Amniotic stem cell (primary cell): ENCODE results near the gene DRD1.
"Not testable (repeated sequence)": the region's sequence is repeated elsewhere in the genome, so short reads cannot be mapped to it uniquely, and the experiment has no call there.

ENCODE experiments used
- DNase-seq: peaks from one replicate; lab custom pipeline; 2025; lab: John Stamatoyannopoulos, UW

DRD1 gene

DNA sequence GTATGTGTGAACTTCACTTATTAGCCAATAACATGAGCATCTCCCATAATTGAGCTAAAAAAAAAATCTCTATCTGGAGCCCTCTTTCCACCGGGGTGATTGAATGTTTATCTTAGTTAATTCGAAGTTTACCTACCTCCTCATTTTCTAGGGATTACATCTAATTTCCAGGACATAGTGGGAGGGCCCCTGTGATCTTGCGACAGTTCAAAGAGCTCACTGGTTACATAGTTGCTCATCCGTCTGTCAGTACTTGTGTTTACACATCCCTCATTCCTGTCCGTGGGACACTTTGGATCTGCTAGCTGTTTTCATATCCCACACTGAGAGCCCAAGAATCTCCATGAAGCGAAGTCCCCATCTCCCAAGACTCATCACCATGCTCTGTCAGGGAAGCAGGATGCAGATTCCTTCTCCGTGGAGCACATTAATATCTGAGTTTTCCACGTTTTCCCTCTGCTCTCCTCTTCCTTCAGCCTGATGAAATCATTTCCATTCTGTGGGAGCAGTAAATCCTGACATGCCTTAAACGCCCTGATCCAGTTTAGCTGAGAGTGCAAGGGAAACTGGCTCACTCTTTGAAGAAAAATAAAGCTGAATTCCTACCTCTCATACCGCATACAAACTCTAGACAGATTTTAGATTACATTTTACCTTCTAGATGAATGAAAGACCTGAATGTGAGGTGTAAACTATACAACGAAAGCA lies 24.2 kb upstream of the DRD1 start:
- DNase-seq: no peak

DNA sequence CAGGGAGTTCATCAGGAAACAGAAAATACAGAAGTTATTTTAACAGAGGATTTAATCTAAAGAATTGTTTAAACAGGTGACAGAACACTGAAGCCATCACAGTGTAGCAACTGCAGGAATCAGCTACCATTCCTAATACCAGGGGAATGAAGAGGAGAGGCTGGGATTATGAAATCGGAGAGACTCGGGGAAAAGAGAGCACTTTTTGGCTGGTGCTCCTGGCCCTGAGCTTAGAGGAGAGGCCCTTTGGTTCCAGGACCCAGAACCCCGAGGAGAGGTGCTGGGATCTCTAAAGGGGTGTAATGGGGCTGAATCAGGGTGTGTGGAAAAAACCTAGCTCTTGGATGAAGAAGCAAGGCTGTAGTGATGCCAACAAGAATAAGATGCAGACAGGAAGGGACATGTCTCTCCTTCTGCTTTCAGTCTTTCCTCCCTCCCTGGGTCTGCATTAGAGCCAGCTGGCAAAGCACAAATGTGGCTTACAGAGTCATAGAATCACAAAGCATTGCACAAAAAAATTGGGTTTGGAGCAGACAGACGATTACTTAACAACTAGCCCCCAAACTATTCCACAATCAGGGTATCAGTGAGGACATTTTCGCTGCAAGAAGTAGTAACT lies 22.8 kb upstream of the DRD1 start:
- DNase-seq: no peak

DNA sequence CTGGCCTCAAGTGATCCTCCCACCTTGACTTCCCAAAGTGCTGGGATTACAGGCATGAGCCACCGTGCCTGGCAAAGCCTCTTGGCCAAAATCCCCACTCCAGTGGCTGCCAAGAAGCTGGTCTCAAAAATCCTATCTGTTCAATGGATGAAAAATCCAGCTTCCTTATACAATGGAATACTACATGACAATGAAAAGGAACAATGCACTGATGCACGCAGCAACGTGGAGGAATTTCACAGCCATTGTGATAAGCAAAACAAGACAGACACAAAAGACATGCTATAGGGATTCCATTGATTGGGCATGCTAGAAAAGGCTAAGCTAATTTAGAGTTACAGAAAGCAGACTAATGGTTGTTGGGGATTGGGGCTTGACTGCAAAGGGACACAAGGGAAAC lies 21.3 kb upstream of the DRD1 start:
- DNase-seq: no peak

DNA sequence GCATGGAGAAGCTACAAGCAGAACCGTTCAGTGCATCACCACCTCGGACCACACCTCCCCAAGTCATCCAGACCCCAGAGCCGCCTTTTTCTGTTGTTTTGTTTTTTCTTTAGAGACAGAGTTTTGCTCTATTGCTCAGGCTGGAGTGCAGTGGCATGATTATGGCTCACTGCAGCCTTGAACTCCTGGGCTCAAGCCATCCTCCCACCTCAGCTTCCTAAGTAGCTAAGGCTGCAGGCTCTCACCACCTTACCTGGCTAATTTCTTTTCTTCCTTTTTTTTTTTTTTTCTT lies 20.9 kb upstream of the DRD1 start:
- DNase-seq: no peak

DNA sequence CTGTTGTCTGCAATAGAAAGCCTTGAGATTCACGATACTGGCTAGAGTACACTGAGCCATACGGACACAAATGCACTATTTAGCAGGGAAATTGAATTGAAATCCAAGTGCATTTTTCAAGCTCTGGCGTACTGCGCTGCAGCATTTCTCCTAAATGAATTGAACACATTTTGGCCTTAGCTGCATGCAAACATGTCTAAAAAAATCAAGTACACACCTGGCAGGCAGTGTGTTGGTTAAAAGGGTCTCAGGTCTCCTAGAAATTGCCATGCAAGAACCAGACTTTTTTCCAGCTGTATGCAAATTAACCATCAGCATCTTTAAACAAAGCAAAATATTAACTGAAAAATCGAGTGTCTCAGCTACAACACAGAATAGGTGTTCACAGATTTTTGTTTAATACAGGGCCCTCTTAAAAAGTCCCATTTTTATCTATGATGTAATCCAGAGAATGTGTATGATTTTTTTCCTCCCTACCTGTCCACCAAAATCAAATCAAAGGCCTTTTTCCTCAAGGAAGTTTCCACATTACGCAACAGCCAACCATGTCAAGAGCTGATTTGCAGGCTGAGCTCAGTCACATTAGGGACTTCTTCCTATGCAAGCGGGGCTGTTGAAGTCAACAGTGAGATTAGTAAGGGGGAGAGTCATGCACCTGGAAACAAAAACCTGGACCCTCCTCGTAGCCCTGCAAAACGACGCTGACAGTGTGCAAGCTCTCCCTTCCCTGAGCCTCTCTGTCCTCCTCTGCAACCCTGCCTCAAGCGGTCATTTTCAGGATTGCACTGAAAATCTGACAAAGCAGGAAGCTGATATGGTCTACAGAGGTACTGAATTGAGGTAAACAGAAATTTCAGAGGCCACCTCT lies 20.3 kb upstream of the DRD1 start:
- DNase-seq: no peak

DNA sequence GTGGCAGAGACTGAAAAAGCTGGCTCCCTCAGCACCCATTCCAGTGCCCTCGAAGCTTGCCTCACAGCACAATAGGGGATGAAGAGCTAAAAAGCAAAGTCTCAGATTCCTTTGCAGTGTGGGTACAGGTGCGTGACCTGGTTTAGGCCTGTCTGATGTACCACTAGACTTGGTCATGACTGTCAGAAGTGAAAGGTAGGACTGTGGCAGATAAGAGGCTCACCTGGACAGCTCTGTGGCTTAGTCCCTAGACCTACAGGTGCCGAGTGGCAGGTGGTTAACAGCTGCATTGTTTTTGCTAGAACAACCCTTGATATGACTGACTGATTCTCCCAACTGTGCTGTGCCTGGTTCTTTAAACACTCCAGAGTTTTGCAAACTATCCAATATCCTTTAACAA lies 19.7 kb upstream of the DRD1 start:
- DNase-seq: no peak

DNA sequence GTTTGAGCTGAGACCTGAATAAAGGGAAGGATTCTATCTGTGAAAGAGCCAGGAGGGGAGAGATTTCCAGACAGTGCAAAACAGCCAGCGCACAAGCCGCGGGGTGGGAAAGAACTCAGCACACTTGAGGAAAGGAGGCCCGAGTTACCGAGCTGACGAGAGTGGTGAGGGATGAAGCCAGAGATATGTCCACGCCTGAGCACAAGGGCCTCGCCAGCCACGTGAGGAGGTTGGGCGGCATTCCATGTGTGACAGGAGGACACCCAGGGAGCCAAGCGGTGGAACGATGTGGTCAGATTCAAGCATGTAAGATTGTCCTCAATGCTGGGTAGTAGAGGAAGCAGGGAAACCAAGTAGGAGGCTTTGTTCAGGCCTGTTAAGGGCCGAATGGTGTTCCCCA lies 17.4 kb upstream of the DRD1 start:
- no peak for DNase-seq

DNA sequence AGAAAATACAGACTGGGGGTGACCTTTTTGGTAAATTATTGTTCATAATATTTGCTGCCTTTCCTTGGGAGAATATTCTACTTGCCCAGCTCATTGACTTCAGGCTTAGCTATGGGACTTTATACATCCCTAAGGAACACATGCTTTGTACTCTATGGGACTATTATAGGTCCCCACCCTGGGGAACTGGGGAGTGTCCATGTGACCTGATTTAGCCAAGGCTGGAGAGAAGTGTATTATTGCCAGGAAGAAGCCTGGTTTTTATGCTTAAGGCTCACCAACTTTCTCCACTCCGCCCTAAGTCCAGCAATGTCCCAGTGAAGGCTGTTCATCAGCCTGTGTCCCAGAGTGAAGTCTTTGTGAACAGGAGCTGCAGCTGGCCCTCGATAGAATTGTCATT lies 16.6 kb upstream of the DRD1 start:
- DNase-seq: no peak

DNA sequence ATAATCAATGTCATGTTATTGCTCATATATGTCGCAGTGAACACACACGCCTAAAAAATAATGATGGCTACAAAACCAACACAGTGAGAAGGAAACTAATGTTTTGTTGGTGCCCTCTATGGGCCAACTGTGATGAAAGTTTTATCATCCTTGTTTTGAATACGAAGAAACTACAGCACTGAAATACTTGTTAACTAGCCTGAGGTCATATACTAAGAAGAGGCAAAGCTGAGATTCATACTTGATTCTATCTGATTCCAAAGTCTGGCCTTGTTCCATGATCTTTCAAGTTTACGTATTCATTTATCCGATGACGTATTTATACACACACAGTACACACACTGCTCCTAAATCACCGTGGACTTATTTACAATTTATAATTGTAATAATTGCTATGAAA lies 16.1 kb upstream of the DRD1 start:
- DNase-seq: no peak

DNA sequence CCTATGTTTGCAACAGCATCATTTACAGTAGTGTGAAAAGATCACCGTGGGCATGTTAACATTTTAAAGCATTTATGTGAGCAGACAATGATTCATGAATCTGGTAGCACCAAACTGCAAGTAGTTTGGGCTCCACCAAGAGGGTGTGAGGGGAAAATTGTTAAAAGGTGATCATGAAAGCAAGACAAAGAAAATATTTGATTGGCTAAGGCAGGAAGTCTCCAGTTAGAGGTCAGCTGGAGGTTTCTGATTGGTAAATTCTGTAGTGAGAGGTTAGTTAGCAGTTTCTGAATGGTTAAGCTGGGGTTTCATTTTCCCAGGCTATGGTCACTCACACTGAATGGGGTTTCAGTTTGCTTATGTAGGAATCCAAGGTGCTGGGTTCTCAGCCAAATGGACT lies 13.5 kb upstream of the DRD1 start:
- DNase-seq: no peak

DNA sequence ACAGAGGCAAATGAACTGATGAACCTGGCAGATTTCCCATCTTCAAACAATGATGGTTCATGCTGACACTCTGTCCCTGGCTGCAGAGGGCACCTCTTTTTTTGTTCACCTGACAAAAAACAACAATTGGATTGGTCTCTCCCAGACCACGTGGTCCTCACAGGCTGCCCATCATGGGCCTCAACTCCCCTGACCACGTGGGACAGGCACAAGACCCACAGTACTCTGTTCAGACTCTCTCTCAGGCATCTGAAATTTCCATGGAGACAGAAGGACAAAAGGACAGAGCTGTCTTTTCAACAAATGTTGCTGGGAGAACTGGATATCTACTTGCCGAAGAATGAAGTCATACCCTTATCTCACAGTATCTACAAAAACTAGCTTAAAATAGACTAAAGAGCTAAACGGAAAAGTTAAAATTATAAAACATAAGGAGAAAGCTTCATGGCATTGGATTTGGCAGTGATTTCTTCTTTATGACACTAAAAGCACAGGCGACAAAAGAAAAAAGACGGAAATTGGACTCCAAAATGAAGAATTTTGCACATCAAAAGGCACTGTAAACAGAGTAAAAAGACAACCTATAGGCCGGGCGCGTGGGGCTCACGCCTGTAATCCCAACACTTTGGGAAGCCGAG lies 12.2 kb upstream of the DRD1 start:
- DNase-seq: no peak

DNA sequence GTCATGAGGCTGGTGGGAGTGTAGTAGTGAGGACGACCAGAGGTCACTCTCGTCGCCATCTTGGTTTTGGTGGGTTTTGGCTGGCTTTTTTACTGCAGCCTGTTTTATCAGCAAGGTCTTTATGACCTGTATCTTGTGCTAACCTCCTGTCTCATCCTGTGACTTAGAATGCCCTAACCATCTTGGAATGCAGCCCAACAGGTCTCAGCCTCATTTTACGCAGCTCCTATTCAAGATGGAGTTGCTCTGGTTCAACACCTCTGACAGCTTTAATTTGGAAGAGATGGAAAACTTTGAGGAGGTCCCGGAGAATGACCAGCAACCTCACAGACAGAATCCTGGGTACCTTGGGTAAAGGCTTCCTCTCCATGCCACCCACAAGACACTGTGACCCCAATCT lies 10.4 kb upstream of the DRD1 start:
- not testable (repeated sequence) for DNase-seq

DNA sequence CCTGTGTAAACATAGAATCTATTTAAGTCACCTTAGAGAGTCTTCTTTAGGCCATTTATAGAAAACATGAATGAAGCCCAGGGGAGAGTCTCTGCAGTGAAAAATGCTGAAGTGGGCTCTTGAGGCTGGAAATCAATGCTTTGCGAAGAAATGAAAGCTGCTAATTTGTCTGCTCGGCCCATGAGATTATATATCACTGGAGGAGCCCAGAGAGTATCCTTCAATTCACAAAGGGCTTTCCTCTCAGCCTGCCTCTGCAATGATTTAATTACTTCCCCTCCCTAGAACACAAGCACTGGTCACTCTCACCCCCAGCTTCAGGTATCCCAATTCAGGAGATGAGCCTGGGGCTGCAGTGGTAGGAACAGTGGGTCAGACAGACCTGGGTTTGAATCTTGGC lies 8.2 kb upstream of the DRD1 start:
- DNase-seq: no peak

DNA sequence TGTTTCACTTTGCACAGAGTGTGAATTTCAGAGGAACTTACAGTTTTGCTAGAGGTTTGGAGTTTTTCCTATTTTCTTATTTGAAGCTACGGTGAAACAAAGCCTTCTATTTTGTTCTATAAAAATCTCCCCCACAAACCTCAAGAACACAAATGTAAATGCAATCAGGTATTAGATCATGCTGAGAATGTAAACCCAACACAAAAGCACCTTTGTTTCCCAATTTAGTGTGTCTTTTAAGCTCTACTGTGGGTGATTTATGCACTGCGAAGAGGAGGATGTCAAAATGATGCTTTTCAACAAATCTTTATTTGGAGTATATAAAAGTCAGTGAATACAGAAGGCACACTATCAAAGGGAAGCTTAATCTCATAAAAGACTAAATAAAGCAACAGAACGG lies 4.3 kb upstream of the DRD1 start:
- DNase-seq: no peak

DNA sequence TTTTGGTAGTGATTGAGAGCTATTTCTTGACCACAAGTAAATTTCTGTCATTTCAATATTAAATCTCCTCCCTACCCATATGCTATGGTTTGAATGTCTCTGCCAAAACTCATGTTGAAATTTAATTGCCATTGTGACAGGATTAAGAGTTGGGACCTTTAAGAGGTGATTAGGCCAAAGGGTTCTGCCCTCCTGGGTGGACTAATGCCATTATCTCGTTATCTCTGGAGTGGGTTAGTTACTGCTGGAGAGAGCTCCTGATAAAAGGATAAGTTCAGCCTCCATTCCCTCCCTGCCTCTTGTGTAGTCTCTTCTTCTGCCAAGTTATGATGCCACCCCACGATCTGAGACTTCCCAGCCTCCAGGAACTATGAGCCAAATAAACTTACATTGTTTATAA lies 3.6 kb upstream of the DRD1 start:
- DNase-seq: no peak

DNA sequence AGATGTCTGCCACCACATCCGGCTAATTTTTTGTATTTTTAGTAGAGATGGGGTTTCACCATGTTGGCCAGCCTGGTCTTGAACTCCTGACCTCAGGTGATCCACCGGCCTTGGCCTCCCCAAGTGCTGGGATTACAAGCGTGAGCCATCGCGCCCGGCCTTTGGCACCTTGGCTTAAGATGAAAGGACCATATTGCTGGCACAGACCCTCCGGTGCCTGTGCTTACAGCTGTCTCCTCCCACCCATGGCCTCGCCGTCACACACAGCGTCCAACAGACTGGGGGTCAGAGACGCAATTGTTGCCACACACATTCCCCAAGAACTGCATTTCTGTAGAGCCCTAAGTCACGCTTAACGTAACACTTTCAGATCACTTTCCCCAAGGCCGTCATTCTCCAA lies 2.4 kb upstream of the DRD1 start:
- DNase-seq: not testable (repeated sequence)

DNA sequence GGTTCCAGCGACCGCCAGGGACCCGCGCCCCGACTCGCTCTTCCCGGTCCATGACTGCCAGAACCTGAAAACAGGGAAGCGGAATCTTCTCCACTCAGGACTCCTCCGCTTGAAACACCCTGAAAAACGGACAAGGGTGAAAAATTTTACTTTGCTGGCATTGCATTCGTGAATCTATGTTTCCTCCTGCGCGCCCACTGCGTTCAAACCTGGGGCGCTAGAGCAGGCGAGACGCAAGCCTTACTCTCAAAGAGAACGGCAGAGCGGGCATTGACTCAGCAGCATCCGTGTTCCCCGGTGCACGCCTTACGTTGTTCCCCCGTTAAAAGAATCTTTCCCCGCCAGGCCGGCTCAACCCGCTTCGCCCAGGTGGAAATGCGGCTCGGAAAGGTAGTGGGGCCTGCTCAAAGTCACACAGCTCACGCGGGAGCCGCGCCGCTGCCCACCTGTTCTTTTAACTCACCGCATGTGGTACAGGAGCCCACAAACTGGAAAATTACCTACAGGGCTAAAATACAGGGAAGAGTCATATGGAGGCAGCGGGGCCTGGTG lies 999 bp upstream of the DRD1 start:
- DNase-seq: no peak

DNA sequence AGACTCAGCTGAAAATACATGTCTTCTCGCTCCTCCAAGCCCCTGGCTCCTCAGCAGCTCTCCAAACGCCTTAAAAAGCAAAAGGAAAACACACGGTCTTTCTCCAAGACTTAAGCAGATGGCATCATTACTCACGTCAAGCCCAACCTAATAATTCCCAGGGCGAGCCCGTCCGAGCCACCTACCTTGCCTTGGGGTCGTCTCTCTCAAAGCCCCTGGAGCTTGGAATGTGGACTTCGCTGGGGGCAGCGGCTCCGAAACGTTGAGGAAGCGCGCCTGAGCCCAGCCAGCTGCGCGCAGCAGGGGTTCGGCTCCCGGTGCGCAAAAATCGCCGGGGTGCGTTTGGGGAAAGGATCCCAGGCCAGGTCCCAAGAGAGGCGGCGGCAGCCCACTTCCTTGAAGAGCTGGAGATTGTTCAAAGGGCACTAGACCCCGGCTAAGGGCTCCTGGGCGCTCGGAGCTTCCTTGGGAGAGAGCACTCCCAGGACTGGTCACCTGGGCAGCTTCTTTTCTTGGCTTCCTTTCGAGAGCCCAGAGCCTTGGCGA lies 395 bp downstream of the DRD1 start:
- no peak for DNase-seq

DNA sequence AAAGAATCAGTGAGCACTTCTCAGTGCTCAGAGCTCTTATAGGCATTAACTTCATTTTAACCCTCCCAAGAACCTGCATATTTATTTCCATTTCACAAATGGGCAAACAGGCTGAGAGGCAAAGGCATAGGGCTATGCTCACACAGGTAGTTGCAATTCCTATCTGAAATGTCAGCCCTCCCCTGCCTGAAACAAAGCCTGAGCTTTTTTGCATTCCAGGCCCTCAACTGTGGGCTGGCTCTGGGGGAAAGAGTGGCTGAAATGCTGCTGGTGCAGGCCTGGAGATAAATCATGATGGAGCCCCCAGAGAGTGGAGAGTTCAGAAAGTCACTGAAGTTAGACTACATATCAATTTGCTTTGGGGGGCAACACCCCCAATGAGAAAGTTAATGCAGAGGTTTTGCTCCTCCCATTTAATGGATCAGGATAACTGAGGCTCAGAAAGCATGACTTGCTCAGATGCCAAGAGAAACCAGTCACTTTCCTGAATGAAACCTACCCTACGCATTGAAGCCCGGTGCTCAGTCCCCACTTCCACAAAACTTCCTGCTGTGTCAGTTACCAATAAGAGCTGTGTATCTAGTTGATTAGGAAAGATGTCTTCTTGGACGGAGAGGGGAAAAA lies 5.6 kb downstream of the DRD1 start:
- no peak for DNase-seq

DNA sequence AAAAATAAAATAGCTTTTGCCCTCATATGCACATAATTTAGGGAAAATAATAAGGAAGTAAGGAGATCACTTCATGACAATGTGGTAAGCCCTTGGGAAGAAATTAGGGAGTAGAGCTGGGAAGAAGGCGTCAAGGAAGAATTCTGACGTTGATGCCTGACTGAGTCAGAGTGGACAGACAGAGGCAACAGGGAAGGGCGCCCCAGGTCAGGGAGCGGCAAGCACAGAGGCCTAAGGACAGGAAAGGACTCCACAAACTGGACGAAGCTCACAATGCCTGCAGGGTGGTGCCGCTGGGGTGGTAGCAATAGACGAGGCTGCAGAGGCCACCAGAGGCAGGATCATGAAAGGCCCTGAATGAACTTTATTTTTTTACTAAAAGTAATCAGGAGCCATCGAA lies 7.6 kb downstream of the DRD1 start:
- no peak for DNase-seq

DNA sequence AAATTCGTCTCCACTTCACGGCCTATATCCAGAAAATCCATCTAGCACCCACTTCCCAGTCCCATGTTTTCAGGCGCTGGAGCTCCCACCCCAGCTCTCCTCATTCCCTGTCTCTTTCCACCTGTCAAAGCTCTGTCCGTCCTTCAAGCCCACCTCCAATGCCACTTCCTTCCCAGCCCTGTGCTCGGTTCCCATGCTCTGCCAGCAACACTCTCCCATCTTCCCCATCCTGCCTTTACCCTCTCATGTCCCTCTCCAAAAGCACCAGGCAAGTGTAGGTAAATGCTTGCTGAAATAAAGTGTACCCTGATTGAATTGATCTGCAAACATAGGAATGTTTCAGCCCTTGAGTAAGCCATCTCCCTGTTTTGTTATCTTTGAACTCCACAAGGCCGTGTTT lies 9.2 kb downstream of the DRD1 start:
- no peak for DNase-seq

DNA sequence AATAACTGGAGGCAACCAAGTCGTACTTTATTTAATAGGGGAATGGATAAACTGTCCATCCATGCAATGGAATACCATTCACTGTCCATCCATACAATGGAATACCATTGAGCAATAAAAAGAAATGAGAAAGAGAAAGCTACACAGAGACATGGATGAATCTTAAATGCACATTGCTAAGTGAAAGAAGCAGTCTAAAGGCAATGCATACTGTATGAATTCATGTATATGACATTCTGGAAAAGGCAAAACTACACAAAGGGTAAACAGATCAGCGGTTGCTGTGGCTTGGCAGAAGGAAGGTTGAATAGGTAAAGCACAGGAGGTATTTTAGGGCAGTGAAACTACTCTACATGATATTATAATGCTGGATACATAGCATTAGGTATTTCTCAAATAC lies 16.2 kb downstream of the DRD1 start:
- DNase-seq: no peak
